Gastroesophageal sphincter (tissue), 4 donors: ENCODE data around the gene FAM229A. TPM values are rescaled to one million over a fixed set of nuclear protein-coding genes. Genes with fewer than 3 reads are reported as not detected.

Experiments used
- ATAC-seq: fragments of 150-250 bp; one replicate; pipeline ENCODE4 v1.9.1; 2016; ENCODE audit warnings: mild to moderate bottlenecking, moderate library complexity
- H3K27ac ChIP-seq, 4 donors: fragments of 200-600 bp; sonication (generic) in 3 of 4; 1 replicate in 3 of 4; 2 replicates in 1 of 4; pipeline ENCODE4 v1.5.1; 2016 to 2019
- H3K27me3 ChIP-seq: fragments of 200-600 bp; sonication (generic); one replicate; pipeline ENCODE4 v1.5.1; 2019
- H3K36me3 ChIP-seq, 2 donors: fragments of 200-600 bp; sonication (generic); one replicate each; pipeline ENCODE4 v1.5.1; 2019; ENCODE audit warnings: control low read depth in 1 of 2
- H3K4me1 ChIP-seq, 3 donors: fragments of 200-600 bp; sonication (generic); 1 replicate in 2 of 3; 2 replicates in 1 of 3; pipeline ENCODE4 v1.5.1; 2016 to 2019; ENCODE audit warnings: control low read depth in 2 of 3
- H3K4me3 ChIP-seq, 2 donors: fragments of 200-600 bp; sonication (generic); one replicate each; pipeline ENCODE4 v1.5.1; 2019; ENCODE audit warnings: mild to moderate bottlenecking in 1 of 2, moderate library complexity in 1 of 2
- H3K9me3 ChIP-seq, 3 donors: fragments of 200-600 bp; sonication (generic); one replicate each; pipeline ENCODE4 v1.5.1; 2017 to 2019; ENCODE audit warnings: control low read depth in 2 of 3
- CTCF ChIP-seq, 4 experiments: fragments of 200-600 bp in 2 of 4; fragments of 450-650 bp in 2 of 4; sonication (generic) in 1 of 4; IDR thresholded peaks; one replicate each; pipeline ENCODE4 v1.5.1; 2017 to 2019; ENCODE audit warnings: antibody characterized with exemption in 4 of 4, mild to moderate bottlenecking in 2 of 4, moderate library complexity in 2 of 4
- EP300 ChIP-seq: sonication (generic); formaldehyde crosslinking; IDR thresholded peaks from one replicate; pipeline ENCODE4 v1.6.1; 2017; ENCODE audit warnings: antibody characterized with exemption, mild to moderate bottlenecking
- POLR2A ChIP-seq, 2 donors: fragments of 450-650 bp; IDR thresholded peaks; one replicate each; pipeline ENCODE4 v1.6.1; 2017; ENCODE audit warnings: antibody characterized with exemption in 2 of 2, mild to moderate bottlenecking in 2 of 2, moderate library complexity in 1 of 2
- POLR2AphosphoS5 ChIP-seq: sonication (generic); formaldehyde crosslinking; IDR thresholded peaks from one replicate; pipeline ENCODE4 v1.6.1; 2017; ENCODE audit warnings: antibody characterized with exemption
- WGBS, 2 donors: methylation state at CpG; one replicate each; pipeline ENCODE4 v1.1.5; 2018; ENCODE audit warnings: low coverage in 1 of 2; 5-methylcytosine and 5-hydroxymethylcytosine counted together
- total RNA-seq, 4 donors: library from RNA; depleted of rRNA; stranded (reverse); fragments of >200 nt; gene quantifications; one replicate each; pipeline ENCODE4 v1.1.0, GENCODE V29; 2016

FAM229A gene
- total RNA-seq, 4 donors from 2014 or later = 0.74 to 7.6 (median 4.9) TPM

GRCh38 chr1:32311709-32312393 is 50.4 kb downstream of the FAM229A start:
- Histone ChIP-seq H3K4me1 (peaks cover 0 to 36% (median 5%) of the 10 kb centered on the region in 3 donors), H3K27me3 (no peaks in the 10 kb centered on the region), H3K4me3 (no peak overlapping the region), H3K36me3 (peaks cover 0 to 4% of the 10 kb centered on the region in 2 donors), H3K27ac (no peak overlapping the region), H3K9me3 (no peaks in the 10 kb centered on the region)
- TF ChIP-seq POLR2AphosphoS5 (no peak), CTCF (IDR thresholded peaks at IDR 0.05) (no peak), EP300 (no peak), POLR2A (IDR thresholded peaks at IDR 0.05) (no peak)
- ATAC-seq = no peak
- 63% methylated on average over 2 of the region's 2 CpGs; no CpG with 5 or more reads in 1 of the 2 donors for WGBS, 2 donors

Other genes with a start within 250 kb of the FAM229A start
- 10 to 100 TPM; 44.7 to 86.6 (median 67.3) TPM for gene TXLNA, start 182.8 kb downstream of the FAM229A start, total RNA-seq
- gene CCDC28B, start 161.9 kb downstream of the FAM229A start, total RNA-seq = 1 to 10 TPM; 2.7 to 8.0 (median 5.6) TPM
- 1 to 10 TPM in 2 of 4 donors, under 1 TPM in 2; 0.69 to 1.9 (median 1.3) TPM for gene IQCC, start 156.8 kb downstream of the FAM229A start, total RNA-seq
- gene DCDC2B, start 153.4 kb downstream of the FAM229A start, total RNA-seq = not detected
- gene TMEM234, start 140.1 kb downstream of the FAM229A start, total RNA-seq = 10 to 100 TPM in 2 of 4 donors, 1 to 10 TPM in 2; 3.5 to 17.9 (median 9.9) TPM
- 100 to 1,000 TPM; 123 to 224 (median 171) TPM for gene EIF3I, start 140.1 kb downstream of the FAM229A start, total RNA-seq
- gene FAM167B, start 115.3 kb downstream of the FAM229A start, total RNA-seq = 1 to 10 TPM in 3 of 4 donors, under 1 TPM in 1; 0.40 to 4.4 (median 2.2) TPM
- gene LCK, start 111.2 kb downstream of the FAM229A start, total RNA-seq = 1 to 10 TPM in 2 of 4 donors, under 1 TPM in 2; 0.47 to 3.5 (median 1.2) TPM
- 10 to 100 TPM; 49.5 to 60.5 (median 59.5) TPM for gene HDAC1, start 70.4 kb downstream of the FAM229A start, total RNA-seq
- gene MARCKSL1, start 26.3 kb downstream of the FAM229A start, total RNA-seq = 1 to 10 TPM; 4.0 to 9.0 (median 7.4) TPM
- gene TSSK3, start 54 bp upstream of the FAM229A start, total RNA-seq = 1 to 10 TPM in 1 of 4 donors, not detected in 3; 3.6 TPM
- gene BSDC1, start 32.0 kb upstream of the FAM229A start, total RNA-seq = 10 to 100 TPM; 56.5 to 74.2 (median 70.0) TPM
- gene ZBTB8B, start 102.6 kb upstream of the FAM229A start, total RNA-seq = under 1 TPM in 2 of 4 donors, not detected in 2; under 0.01 to 0.16 TPM
- 10 to 100 TPM in 1 of 4 donors, 1 to 10 TPM in 3; 8.4 to 10.9 (median 9.0) TPM for gene ZBTB8A, start 176.9 kb upstream of the FAM229A start, total RNA-seq